Osteocyte (in vitro differentiated cells): ENCODE results near the gene SLC6A20. TPM values are rescaled to one million over a fixed set of nuclear protein-coding genes. Genes with fewer than 3 reads are reported as not detected.
"Not testable (repeated sequence)": the region's sequence is repeated elsewhere in the genome, so short reads cannot be mapped to it uniquely, and the experiment has no call there.

Experiments used
- DNase-seq: peaks from one replicate; pipeline ENCODE4 v3.0.0; 2021; ENCODE audit warnings: mixed read lengths; ENCODE audit not compliant: unreplicated experiment; ENCODE audit errors: extremely low spot score
- H3K27ac Mint-ChIP-seq: one replicate; pipeline ENCODE4 v1.8.0; 2021; ENCODE audit warnings: mild to moderate bottlenecking, mixed read lengths; ENCODE audit not compliant: unreplicated experiment
- H3K27me3 Mint-ChIP-seq: one replicate; pipeline ENCODE4 v1.8.0; 2021; ENCODE audit warnings: mixed read lengths; ENCODE audit not compliant: unreplicated experiment
- H3K36me3 Mint-ChIP-seq: one replicate; pipeline ENCODE4 v1.8.0; 2021; ENCODE audit warnings: mixed read lengths; ENCODE audit not compliant: unreplicated experiment
- H3K4me1 Mint-ChIP-seq: one replicate; pipeline ENCODE4 v1.8.0; 2021; ENCODE audit warnings: mixed read lengths; ENCODE audit not compliant: unreplicated experiment
- H3K4me3 Mint-ChIP-seq: one replicate; pipeline ENCODE4 v1.8.0; 2021; ENCODE audit warnings: mild to moderate bottlenecking, moderate library complexity, mixed read lengths; ENCODE audit not compliant: unreplicated experiment
- H3K9me3 Mint-ChIP-seq: one replicate; pipeline ENCODE4 v1.8.0; 2021; ENCODE audit warnings: mixed read lengths; ENCODE audit not compliant: unreplicated experiment
- CTCF ChIP-seq: fragments of 200-600 bp; sonication (generic); IDR thresholded peaks from 2 replicates; pipeline ENCODE4 v1.5.0; 2021; ENCODE audit warnings: antibody characterized with exemption, mild to moderate bottlenecking, moderate library complexity
- total RNA-seq: library from RNA; stranded (reverse); gene quantifications from 2 replicates; pipeline ENCODE4 v1.2.1, GENCODE V29; 2021

The SLC6A20 gene
- total RNA-seq, 1 donor from 2014 or later, result not detected

GRCh38 chr3:45754461-45754860 is 41.9 kb downstream of the SLC6A20 start:
- no peak overlapping the region for H3K27ac Mint-ChIP-seq
- H3K27me3 Mint-ChIP-seq, result no peaks in the 10 kb centered on the region
- DNase-seq, result no peak
- no peak for TF ChIP-seq CTCF
- no peak overlapping the region for H3K4me3 Mint-ChIP-seq
- no peaks in the 10 kb centered on the region for H3K4me1 Mint-ChIP-seq
- no peaks in the 10 kb centered on the region for H3K9me3 Mint-ChIP-seq
- H3K36me3 Mint-ChIP-seq, result peaks cover 3% of the 10 kb centered on the region

DNA sequence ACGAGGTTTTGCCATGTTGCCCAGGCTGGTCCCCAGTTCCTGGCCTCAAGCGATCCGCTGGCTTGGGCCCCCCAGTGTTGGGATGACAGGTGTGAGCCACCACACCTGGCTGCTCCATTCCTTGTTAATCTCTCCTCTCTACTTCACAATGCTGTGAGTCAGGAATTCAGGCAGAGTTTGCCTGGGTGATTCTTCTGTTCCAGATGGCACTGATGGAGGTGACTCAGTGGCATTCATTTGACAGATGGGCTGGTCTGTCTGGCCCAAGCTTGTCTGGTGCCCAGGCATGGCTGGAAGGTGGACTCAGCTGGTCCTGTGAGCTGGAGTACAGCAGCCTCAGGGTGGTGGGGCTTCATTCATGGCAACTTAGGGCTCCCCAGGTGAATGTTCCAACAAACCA is 43.2 kb downstream of the SLC6A20 start:
- Mint-ChIP-seq H3K36me3 (peaks cover 9% of the 10 kb centered on the region), H3K27me3 (no peaks in the 10 kb centered on the region), H3K4me1 (no peaks in the 10 kb centered on the region), H3K27ac (no peak overlapping the region), H3K4me3 (no peak overlapping the region), H3K9me3 (no peaks in the 10 kb centered on the region)
- no peak for TF ChIP-seq CTCF
- DNase-seq, result no peak

DNA sequence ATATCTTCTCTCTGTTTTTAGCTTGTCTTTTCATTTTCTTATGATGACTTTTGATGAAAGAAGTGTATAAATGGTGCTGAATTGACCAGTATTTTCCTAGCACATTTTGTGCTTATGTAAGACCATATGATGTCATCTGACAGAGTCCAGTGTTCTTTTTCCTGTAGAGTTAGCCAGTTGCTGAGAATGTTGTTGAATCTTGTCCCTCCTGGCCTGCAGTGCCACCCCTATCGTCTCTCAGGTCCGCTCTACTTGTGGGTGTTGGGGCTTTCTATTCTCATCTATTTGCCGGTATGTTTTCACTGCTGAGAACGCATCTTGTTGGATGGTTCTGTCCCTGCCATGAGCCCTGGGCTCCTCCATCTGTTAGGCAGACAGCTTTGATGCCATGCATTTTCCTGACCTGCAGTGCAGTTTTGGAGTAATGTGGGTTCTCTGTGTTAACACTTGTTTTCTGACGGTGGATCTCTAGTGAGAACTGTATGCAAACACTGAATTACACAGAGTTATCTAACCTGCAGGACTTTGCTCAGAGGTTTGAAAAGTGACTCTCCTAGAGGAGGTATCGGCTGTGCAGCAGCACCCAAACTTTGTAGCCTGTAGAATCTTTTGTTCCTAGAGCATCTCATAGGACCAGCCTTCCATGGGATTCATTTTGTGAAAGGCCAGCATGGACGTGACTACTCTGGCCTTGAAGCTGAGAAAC is 44.6 kb downstream of the SLC6A20 start:
- no peak for DNase-seq
- no peaks in the 10 kb centered on the region for H3K9me3 Mint-ChIP-seq
- no peak for TF ChIP-seq CTCF
- H3K4me3 Mint-ChIP-seq, result no peak overlapping the region
- H3K27ac Mint-ChIP-seq, result no peak overlapping the region
- peaks cover 13% of the 10 kb centered on the region for H3K36me3 Mint-ChIP-seq
- H3K4me1 Mint-ChIP-seq, result no peaks in the 10 kb centered on the region
- H3K27me3 Mint-ChIP-seq, result no peaks in the 10 kb centered on the region

DNA sequence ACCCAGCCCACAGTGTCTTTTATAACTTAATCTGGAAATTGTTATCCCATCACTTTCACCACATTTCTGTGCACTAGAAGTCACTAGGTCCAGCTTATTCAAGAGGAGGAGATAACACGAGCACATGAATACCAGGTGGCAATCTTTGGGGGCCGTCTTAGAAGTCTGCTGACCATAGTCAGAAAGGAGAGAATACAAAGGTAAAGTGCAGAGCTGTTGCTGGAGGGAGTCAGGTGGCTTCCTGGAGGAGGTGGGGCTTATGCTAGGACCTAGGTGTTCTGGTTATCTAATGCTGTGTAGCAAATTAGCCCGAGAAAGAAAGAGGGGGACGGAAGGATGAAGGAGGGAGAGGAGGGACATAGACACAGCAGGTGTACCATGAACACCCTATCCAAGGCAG is 46.5 kb downstream of the SLC6A20 start:
- peaks cover 18% of the 10 kb centered on the region for H3K36me3 Mint-ChIP-seq
- H3K4me1 Mint-ChIP-seq, result no peaks in the 10 kb centered on the region
- H3K27ac Mint-ChIP-seq, result no peak overlapping the region
- no peak overlapping the region for H3K4me3 Mint-ChIP-seq
- H3K27me3 Mint-ChIP-seq, result no peaks in the 10 kb centered on the region
- no peak for TF ChIP-seq CTCF
- no peaks in the 10 kb centered on the region for H3K9me3 Mint-ChIP-seq
- no peak for DNase-seq

GRCh38 chr3:45749036-45749600 is 47.2 kb downstream of the SLC6A20 start:
- not testable (repeated sequence) for H3K4me3 Mint-ChIP-seq, H3K9me3 Mint-ChIP-seq, DNase-seq, H3K27ac Mint-ChIP-seq, H3K4me1 Mint-ChIP-seq, H3K27me3 Mint-ChIP-seq
- peaks cover 18% of the 10 kb centered on the region for H3K36me3 Mint-ChIP-seq
